Mammary epithelial cell (primary cell): Measurements from ENCODE around the gene PSAP.

ENCODE experiments used
- CTCF ChIP-seq, 2 donors: IDR thresholded peaks in 1 of 2; conservative IDR thresholded peaks in 1 of 2; 2 replicates each; pipeline ENCODE4 v1.5.1; 2011 to 2012; ENCODE audit warnings: inconsistent platforms in 2 of 2, low read length in 2 of 2, mild to moderate bottlenecking in 2 of 2, control low read depth in 1 of 2, low read depth in 1 of 2; ENCODE audit not compliant: insufficient read depth in 1 of 2; ENCODE audit errors: extremely low read depth in 1 of 2
- EZH2 ChIP-seq: IDR thresholded peaks from 2 replicates; pipeline ENCODE4 v1.6.1; 2012; ENCODE audit warnings: low read length, inconsistent platforms, borderline replicate concordance

- no peak for TF ChIP-seq CTCF (conservative IDR thresholded peaks at IDR 0.05 in 1 of 2, IDR thresholded peaks at IDR 0.05 in 1 of 2; ENCODE audit: extremely low read depth in 1 of 2, insufficient read depth in 1 of 2, low read depth in 1 of 2, low read length in 2 of 2)
- no peak for TF ChIP-seq EZH2
Observed at GRCh38 chr10:71809628-71810027, 41.4 kb downstream of the PSAP start.
